Esophagus (tissue), 2 donors: ENCODE results near the gene BBC3. TPM values are rescaled to one million over a fixed set of nuclear protein-coding genes. Genes with fewer than 3 reads are reported as not detected.

Source experiments
- H3K27ac ChIP-seq, 2 donors: one replicate each; pipeline ENCODE4 v1.5.1; 2013; ENCODE audit warnings: low read depth in 2 of 2, mild to moderate bottlenecking in 2 of 2, inconsistent platforms in 1 of 2, low read length in 1 of 2, moderate library complexity in 1 of 2
- H3K27me3 ChIP-seq, 2 donors: one replicate each; pipeline ENCODE4 v1.6.1; 2013; ENCODE audit warnings: low read length in 2 of 2, control low read depth in 1 of 2, mild to moderate bottlenecking in 1 of 2; ENCODE audit not compliant: insufficient read depth in 2 of 2, control insufficient read depth in 1 of 2
- H3K36me3 ChIP-seq, 2 donors: one replicate each; pipeline ENCODE4 v1.6.1; 2013; ENCODE audit warnings: low read length in 1 of 2; ENCODE audit not compliant: control insufficient read depth in 2 of 2, insufficient read depth in 2 of 2
- H3K4me1 ChIP-seq, 2 donors: one replicate each; pipeline ENCODE4 v1.6.1; 2013; ENCODE audit warnings: low read length in 1 of 2; ENCODE audit not compliant: control insufficient read depth in 2 of 2, insufficient read depth in 2 of 2
- H3K4me3 ChIP-seq, 2 donors: one replicate each; pipeline ENCODE4 v1.5.1; 2013; ENCODE audit warnings: low read length in 2 of 2, mild to moderate bottlenecking in 2 of 2, low read depth in 1 of 2, moderate library complexity in 1 of 2
- H3K9me3 ChIP-seq, 2 donors: one replicate each; pipeline ENCODE4 v1.6.1; 2013; ENCODE audit warnings: mild to moderate bottlenecking in 2 of 2, low read depth in 1 of 2, low read length in 1 of 2, moderate library complexity in 1 of 2; ENCODE audit not compliant: control insufficient read depth in 2 of 2, insufficient read depth in 1 of 2
- WGBS, 2 donors: extraction: QIAGEN DNeasy Blood & Tissue Kit; methylation state at CpG; one replicate each; pipeline ENCODE4 v1.1.7; 2013; 5-methylcytosine and 5-hydroxymethylcytosine counted together
- polyA plus RNA-seq, 2 donors: library from polyadenylated mRNA; stranded (reverse); fragments of 200-250 nt; gene quantifications; one replicate each; pipeline ENCODE4 v1.2.3, GENCODE V29; 2013
- donor health status: healthy with polysubstance abuse.
- donor health status: Bipolar disorder and iron deficiency.

The BBC3 gene
- polyA plus RNA-seq, 2 donors, result 1.4 to 1.8 TPM

GRCh38 chr19:47186446-47187334, 44.3 kb downstream of the BBC3 start:
- peaks cover 0 to 5% of the 10 kb centered on the region in 2 donors for H3K36me3 ChIP-seq
- no peak overlapping the region for H3K27ac ChIP-seq
- peaks cover 0 to 7% of the 10 kb centered on the region in 2 donors for H3K4me1 ChIP-seq

GRCh38 chr19:47183601-47184000, 47.4 kb downstream of the BBC3 start:
- Histone ChIP-seq H3K9me3 (no peaks in the 10 kb centered on the region), H3K4me1 (no peaks in the 10 kb centered on the region), H3K27ac (peak overlapping the region in 1 of 2 donors; percentile 43), H3K27me3 (no peaks in the 10 kb centered on the region), H3K4me3 (no peak overlapping the region), H3K36me3 (peaks cover 5% of the 10 kb centered on the region in 2 donors)
- 45 to 62% methylated on average over 2 of the region's 2 CpGs for WGBS, 2 donors

More at GRCh38 chr19:47186446-47187334, 44.3 kb downstream of the BBC3 start:
- no peaks in the 10 kb centered on the region for H3K27me3 ChIP-seq
- WGBS, 2 donors, result 79 to 80% methylated on average over 17 of the region's 17 CpGs
- no peaks in the 10 kb centered on the region for H3K9me3 ChIP-seq
- H3K4me3 ChIP-seq, result no peak overlapping the region

- no peak overlapping the region for H3K27ac ChIP-seq
- peaks cover 0 to 4% of the 10 kb centered on the region in 2 donors for H3K4me1 ChIP-seq
- no peaks in the 10 kb centered on the region for H3K27me3 ChIP-seq
- WGBS, 2 donors, result 80 to 82% methylated on average over 4 of the region's 4 CpGs
- H3K36me3 ChIP-seq, result peaks cover 5 to 7% of the 10 kb centered on the region in 2 donors
- no peak overlapping the region for H3K4me3 ChIP-seq
- no peaks in the 10 kb centered on the region for H3K9me3 ChIP-seq
Observed at GRCh38 chr19:47179653-47180310, 51.2 kb downstream of the BBC3 start.

GRCh38 chr19:47176627-47177090, 54.3 kb downstream of the BBC3 start:
- Histone ChIP-seq H3K4me1 (peaks cover 0 to 4% of the 10 kb centered on the region in 2 donors), H3K27ac (peak overlapping the region; percentile 53 to 63), H3K36me3 (peaks cover 7 to 10% of the 10 kb centered on the region in 2 donors), H3K4me3 (no peak overlapping the region), H3K9me3 (no peaks in the 10 kb centered on the region), H3K27me3 (no peaks in the 10 kb centered on the region)
- WGBS, 2 donors, result 52 to 54% methylated on average over 5 of the region's 5 CpGs

GRCh38 chr19:47176071-47176626, 54.9 kb downstream of the BBC3 start:
- Histone ChIP-seq H3K4me3 (no peak overlapping the region), H3K27me3 (no peaks in the 10 kb centered on the region), H3K9me3 (no peaks in the 10 kb centered on the region), H3K27ac (peak overlapping the region; percentile 17 to 63), H3K36me3 (peaks cover 7 to 10% of the 10 kb centered on the region in 2 donors), H3K4me1 (peaks cover 0 to 4% of the 10 kb centered on the region in 2 donors)
- 63 to 74% methylated on average over 5 of the region's 5 CpGs for WGBS, 2 donors

GRCh38 chr19:47172666-47173455, 58.1 kb downstream of the BBC3 start:
- H3K27ac ChIP-seq, result no peak overlapping the region
- H3K4me1 ChIP-seq, result peaks cover 0 to 4% of the 10 kb centered on the region in 2 donors
- H3K27me3 ChIP-seq, result no peaks in the 10 kb centered on the region
- H3K4me3 ChIP-seq, result no peak overlapping the region
- H3K9me3 ChIP-seq, result no peaks in the 10 kb centered on the region
- peaks cover 8 to 10% of the 10 kb centered on the region in 2 donors for H3K36me3 ChIP-seq
- WGBS, 2 donors, result 91 to 94% methylated on average over 19 of the region's 19 CpGs

Other genes starting within 250 kb of the BBC3 start
- 1 to 10 TPM in 1 of 2 donors, under 1 TPM in 1; 0.56 to 1.2 TPM for gene NPAS1, start 211.4 kb downstream of the BBC3 start, polyA plus RNA-seq
- 10 to 100 TPM in 1 of 2 donors, 1 to 10 TPM in 1; 6.1 to 58.0 TPM for gene TMEM160, start 182.6 kb downstream of the BBC3 start, polyA plus RNA-seq
- 10 to 100 TPM in 1 of 2 donors, 1 to 10 TPM in 1; 8.4 to 13.5 TPM for gene ZC3H4, start 117.4 kb downstream of the BBC3 start, polyA plus RNA-seq
- 10 to 100 TPM; 17.1 to 53.4 TPM for gene SAE1, start 100.4 kb downstream of the BBC3 start, polyA plus RNA-seq
- 10 to 100 TPM; 12.9 to 22.2 TPM for gene CCDC9, start 25.3 kb upstream of the BBC3 start, polyA plus RNA-seq
- gene INAFM1, start 43.7 kb upstream of the BBC3 start, polyA plus RNA-seq, result 1 to 10 TPM; 5.6 to 7.4 TPM
- gene C5AR1, start 78.7 kb upstream of the BBC3 start, polyA plus RNA-seq, result under 1 TPM; 0.71 to 0.96 TPM
- under 1 TPM; 0.12 to 0.29 TPM for gene C5AR2, start 101.0 kb upstream of the BBC3 start, polyA plus RNA-seq
- gene DHX34, start 118.1 kb upstream of the BBC3 start, polyA plus RNA-seq, result 10 to 100 TPM in 1 of 2 donors, 1 to 10 TPM in 1; 9.4 to 15.6 TPM
- gene MEIS3, start 188.3 kb upstream of the BBC3 start, polyA plus RNA-seq, result 1 to 10 TPM; 4.4 to 4.7 TPM
- under 1 TPM; 0.16 to 0.29 TPM for gene SLC8A2, start 240.7 kb upstream of the BBC3 start, polyA plus RNA-seq